T-helper 9 cell (primary cell): ENCODE data around the gene RGMB.

Experiments
- DNase-seq: peaks from one replicate; pipeline ENCODE4 v3.0.0-alpha.2; 2020

Gene RGMB

DNA sequence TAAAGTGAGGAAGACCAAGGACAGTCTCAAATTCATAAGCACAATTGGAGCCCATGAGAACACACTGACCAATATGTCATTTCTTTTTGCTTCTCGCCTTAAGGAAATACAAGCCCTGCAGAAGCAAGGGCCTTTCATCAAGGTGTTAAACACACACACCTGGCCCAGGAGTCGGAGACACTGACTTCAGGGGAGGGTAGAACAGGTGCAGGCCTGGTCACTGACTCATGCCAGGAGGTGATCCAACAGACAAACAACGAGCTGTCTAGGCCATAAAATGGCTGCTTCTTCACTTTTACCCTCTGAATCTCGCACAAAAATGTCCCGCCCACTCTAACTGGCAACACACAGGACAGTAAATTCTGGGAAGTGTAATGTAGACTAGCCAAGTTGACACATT, 62.7 kb downstream of the RGMB start:
- no peak for DNase-seq

DNA sequence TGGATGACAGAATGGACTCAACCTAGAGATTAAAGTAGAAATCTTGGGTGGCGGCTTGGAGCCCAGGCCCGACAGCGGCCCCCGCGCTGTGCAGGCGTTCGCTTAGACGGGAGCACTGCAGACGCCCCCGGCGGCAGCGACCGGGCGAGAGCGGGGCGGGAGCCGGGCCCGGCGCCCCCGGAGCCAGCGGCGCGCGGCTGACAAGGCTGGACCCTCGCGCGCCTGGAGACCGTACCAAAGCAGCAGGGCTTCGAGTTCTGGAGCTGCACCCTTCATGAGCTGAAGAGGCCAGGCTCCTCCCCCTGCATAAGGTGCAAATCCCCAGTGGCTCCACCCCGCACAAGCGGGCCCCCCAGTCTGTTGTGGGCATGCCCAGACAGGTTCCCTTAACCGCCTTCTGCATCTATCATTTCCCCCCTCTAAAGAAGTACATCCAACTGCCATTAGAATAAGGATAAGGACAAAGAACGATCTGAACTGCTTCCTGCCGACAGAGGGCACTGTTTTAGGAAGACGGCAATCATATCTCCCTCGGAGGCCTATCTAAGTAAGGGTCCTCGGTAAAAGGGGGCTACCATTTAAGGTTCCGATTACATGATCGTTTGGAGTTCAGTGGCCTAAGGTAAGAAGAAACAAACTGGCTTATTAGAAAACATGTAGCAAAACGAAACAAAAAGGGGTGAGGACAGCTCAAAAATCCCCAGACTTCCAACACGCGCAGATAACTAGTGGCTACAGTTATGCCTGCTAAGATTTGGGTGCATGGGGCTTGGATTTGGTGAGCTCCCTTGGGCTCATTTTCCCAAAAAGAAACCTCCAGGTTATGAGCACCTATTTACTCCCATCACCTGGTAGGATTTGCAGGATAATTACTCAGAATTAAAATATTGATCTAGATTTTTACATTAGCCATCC, 66.3 kb downstream of the RGMB start:
- DNase-seq: no peak

DNA sequence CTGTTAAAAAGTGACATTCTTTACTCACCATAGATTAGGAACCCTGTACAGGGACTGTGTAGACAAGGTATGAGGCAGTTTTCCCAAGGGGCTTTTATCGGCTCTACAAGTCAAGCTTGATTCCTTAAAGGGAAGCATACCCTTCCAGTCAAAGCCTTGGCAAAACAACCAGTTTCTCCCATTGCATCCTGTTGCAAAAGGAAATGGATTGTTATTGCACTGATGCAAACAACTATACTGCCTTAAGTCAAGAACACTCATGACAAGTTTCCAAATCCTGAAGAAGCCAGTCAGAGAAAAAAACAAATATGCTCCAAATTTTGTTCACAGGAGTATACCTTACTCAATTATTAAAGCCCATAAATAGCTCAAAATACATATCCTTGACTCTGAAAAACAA, 67.5 kb downstream of the RGMB start:
- DNase-seq: no peak

DNA sequence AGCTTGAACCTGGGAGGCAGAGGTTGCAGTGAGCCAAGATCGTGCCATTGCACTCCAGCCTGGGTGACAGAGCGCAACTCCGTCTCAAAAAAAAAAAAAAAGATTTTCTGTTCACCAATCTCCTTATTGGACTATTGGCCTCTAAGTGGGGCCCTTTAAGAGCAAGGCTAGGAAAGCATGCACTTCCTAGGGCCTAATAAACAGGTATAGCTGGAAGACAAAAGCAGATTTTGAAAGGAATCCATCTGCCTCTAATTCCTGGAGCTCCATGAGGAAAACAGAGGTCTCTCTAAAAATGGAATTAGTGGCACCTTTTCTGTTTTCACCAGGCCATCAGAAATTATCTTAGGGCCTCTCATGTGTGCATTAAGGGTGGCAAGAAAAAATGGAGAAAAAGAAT, 70.0 kb downstream of the RGMB start:
- DNase-seq: no peak

DNA sequence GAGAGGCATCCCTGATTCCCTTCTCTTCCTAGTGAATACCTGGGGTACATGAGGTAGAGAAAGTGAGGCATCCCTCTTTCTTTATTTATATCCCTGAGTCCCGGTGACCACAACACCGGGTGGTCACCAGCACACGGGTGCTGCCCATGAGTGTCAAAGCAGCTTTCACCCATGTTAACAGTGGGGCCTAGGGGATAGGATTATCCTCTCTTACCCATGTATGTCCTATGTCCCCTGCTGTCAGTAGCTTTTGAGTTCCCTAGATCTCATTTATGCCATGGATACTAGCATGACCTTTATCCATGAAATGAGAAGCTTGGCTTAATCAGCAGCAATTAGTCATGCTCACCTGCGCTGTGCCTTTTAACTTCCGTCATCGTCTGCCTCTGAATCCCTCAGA, 71.4 kb downstream of the RGMB start:
- no peak for DNase-seq

DNA sequence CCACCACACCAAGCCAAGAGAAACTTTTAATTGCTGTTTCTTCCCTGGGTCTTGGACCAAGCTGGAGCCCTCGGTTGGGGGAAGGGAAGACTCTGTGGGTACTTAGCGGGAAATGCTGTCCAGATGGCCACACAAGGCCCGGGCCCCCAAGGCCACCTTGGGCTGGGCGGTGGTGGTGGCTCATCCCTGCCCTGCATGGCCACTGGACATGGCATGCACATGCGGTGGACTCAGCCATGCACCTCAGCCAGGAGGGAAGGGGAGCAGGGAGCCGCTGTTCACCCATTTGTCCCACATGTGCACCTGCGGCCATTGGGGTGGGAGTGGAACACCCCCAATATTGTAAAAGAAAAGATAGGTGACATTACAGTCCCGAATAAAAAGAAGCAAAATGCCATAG, 72.4 kb downstream of the RGMB start:
- DNase-seq: no peak
